GM19452 (cell line): ENCODE data around the gene LANCL3.
"Not testable (repeated sequence)": the region's sequence is repeated elsewhere in the genome, so short reads cannot be mapped to it uniquely, and the experiment has no call there.

Experiments
- ATAC-seq: cut with Tn5 transposase; IDR thresholded peaks from one replicate; pipeline ENCODE4 v1.9.1; 2021; ENCODE audit not compliant: unreplicated experiment

The LANCL3 gene

GRCh38 chrX:37609727-37610126 lies 38.3 kb downstream of the LANCL3 start:
- ATAC-seq, result no peak

- ATAC-seq, result no peak
These were observed 42.5 kb downstream of the LANCL3 start for GRCh38 chrX:37613933-37614332.

GRCh38 chrX:37627602-37628001 lies 56.1 kb downstream of the LANCL3 start:
- ATAC-seq, result no peak

DNA sequence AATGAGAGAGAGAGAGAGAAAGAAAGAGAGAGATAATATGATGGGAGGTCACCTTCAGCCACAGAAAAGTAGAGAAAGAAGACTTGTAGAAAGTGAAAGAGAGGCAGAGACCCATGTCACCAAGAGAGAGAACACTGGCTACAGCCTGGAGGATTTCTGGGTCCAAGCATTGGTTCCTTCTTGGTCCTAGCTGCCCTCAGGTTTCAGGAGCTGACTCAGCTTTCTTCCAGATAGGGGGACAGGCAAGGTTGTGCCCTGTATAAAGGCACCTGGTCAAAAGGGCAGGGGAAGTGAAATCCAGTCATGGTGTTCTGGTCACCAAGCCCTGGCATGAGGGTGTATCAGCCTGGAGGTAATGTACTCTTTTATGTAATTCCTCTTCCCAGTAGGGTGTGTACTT lies 66.6 kb downstream of the LANCL3 start:
- no peak for ATAC-seq

DNA sequence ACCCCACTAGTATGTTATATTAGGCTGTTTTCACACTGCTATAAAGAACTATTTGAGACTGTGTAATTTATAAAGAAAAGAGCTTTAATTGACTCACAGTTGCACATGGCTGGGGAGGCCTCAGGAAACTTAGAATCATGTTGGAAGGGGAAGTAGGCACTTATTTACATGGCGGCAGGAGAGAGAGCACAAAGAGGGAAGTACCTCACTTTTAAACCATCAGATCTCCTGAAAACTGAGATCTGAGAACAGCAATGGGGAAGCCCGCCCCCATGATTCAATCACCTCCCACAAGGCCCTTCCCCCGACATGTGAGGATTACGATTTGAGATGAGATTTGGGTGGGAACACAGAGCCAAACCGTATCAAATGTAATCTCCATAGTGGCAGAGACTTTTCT lies 68.7 kb downstream of the LANCL3 start:
- ATAC-seq, result no peak

DNA sequence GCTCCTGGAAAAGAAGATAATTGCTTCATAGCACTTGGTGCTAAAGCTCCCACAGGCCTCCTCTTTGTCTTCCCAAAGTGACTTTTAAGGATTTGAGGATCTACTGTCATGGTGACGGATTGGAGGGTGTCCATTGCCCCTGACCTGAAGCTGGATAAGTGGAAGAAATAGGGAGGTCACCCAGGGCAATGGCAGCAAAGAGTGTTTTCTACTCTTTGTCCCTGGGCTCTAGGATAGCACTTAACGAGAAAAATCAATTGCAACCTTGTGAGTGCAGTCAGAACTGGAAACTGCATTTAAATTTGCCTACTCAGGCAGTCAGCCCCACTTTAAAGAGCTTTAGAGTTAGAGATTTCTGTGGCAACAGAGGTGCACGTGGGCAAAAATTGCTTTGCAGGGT lies 70.4 kb downstream of the LANCL3 start:
- ATAC-seq, result no peak

DNA sequence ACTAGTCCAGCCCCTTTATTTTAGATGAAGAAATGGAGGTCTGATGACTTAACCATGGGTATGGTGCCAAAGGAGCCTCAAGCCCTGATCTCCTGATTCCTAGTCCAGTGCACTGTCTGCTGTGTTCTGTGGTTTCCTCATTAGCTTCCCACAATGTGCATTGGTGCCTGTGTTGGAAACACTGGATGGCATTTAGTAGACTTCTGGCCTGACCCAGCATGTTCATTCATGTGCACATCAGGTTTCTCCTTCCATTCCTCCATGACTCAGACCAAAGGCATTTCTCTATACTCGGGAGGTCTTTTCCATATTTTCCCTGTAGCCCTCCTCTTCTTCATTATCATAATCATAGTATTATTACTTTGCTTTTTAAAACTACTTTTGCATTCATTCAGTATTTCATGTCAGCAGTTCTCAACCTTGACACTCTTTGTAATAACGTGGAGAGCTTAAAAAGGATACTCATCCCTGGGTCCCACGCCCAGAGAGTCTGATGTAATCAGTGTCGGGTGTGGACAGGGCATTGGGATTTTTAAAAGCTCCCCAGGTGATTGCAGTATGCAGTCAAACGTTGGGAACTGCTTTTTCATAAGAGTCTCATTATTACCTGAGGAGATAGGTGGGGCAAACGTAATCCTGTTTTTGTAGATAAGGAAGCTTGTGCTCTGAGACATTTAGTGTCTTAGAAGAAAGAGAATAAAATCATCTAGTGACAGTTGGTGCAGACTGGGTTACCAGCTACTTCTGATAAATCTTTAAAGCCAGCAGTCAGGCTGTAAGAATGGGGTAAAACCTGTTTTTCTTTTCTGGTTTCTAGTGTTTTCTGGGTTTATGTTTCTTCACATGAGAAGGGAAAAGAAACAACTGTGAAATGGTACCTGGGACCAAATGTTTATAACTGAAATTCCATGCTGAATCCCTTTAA lies 73.2 kb downstream of the LANCL3 start:
- ATAC-seq, result no peak

GRCh38 chrX:37646254-37646653 lies 74.8 kb downstream of the LANCL3 start:
- ATAC-seq, result no peak

GRCh38 chrX:37650879-37651278 lies 79.4 kb downstream of the LANCL3 start:
- ATAC-seq, result not testable (repeated sequence)

- no peak for ATAC-seq
These were observed 80.5 kb downstream of the LANCL3 start for GRCh38 chrX:37651921-37652452.

- no peak for ATAC-seq
These were observed 81.2 kb downstream of the LANCL3 start for GRCh38 chrX:37652589-37653231.

- ATAC-seq, result no peak
These were observed 82.1 kb downstream of the LANCL3 start for GRCh38 chrX:37653397-37654085.

GRCh38 chrX:37658343-37659030 lies 87.0 kb downstream of the LANCL3 start:
- ATAC-seq, result no peak

DNA sequence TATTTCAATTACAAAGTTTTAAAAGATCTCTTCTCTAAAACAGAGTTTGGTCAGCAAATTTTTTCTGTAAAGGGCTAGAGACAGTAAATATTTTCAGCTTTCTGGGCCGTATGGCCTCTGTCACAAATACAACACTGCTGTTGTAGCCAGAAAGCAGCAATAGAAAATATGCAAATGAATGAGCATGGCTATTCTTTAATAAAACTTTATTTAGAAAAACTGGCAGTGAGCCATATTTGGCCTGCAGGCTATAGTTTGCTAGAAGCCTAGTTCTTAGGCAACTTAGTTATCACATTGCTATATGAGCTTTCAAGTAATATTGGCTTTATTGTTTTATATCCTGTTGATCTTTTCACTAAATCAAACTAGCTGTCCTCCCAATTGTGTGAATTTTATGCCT lies 87.6 kb downstream of the LANCL3 start:
- no peak for ATAC-seq

- no peak for ATAC-seq
These were observed 90.7 kb downstream of the LANCL3 start for GRCh38 chrX:37662181-37662580.

DNA sequence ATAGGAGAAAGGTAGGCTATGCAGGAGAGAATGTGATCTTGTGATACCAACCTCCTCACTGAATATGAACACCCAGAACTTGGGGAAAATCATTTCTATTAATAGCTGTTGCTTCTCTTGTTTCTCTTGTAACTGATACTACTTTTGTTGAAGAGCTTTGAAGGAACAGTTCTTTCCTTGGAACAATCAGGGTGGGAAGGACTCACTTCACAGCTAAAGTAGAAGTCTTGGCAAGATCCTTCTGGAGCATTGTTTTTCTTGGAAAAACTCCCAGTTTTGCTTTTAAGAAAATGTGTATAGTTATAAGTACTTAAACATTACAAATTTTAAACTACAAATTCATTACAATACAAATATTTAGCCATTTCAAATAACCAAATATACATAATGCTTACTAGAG lies 95.1 kb downstream of the LANCL3 start:
- no peak for ATAC-seq

GRCh38 chrX:37667141-37667540 lies 95.7 kb downstream of the LANCL3 start:
- no peak for ATAC-seq

DNA sequence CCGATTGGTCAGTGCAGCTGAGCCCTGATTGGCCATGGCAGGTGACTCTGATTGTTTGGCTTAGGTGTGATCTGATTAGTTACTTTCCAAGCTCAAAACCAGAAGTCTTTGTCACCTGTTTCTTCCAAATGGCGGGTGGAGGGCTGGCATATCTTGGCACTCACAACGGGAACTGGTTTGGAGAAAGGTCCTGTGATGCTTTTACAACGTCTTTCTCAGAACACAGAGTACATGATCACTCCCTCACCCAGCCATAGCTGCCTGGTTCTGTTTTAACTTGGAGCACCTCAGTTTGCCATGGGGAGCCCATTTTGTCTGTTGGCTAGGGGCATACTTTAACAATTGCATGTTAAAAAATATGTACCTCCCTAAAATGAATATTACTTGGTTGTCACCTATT lies 101.1 kb downstream of the LANCL3 start:
- ATAC-seq, result no peak

DNA sequence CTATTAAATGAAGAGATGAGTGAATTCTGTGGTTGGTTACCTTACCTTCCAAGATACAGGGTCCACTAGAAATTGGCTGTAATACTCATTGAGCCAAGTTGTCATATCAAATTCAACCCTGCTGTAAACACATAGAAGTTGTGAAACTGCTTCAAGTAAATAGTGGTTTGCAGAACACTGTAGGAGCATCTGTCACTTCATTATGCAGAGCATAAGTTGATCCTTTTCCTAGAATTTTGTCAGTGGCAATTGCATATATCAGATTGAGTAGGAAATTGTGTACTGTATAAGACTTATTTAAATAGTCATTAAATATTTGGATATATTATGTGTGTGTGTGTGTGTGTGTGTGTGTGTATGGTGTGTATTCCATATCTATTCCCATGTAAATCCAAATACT lies 105.3 kb downstream of the LANCL3 start:
- ATAC-seq, result no peak

GRCh38 chrX:37677243-37677642 lies 105.8 kb downstream of the LANCL3 start:
- no peak for ATAC-seq

DNA sequence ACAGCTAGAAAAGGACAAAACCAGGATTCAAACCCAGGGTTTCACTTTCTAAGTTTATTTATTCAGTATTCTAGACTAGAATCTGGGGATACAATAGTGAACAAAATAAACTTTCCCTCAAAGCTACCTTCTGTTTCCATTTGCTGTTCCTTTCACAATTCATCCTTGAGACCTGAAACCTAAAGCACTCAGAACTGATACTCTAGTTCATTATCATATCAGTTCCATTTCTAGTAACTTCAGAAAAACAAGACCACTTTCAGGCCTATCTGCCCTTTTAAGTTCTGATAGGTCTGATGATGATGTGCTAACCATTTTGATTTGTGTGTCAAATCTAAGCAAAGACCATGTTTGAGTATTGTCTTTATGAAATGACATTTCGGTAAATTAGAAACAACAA lies 106.3 kb downstream of the LANCL3 start:
- ATAC-seq, result no peak
